Muscle of arm (tissue), 12 donors: Measurements from ENCODE around the gene KLHL11. TPM values are rescaled to one million over a fixed set of nuclear protein-coding genes. Genes with fewer than 3 reads are reported as not detected.

Experiments
- DNase-seq: peaks from one replicate; pipeline ENCODE4 v3.0.0-alpha.2; 2013
- polyA plus RNA-seq, 12 donors: library from polyadenylated mRNA; unstranded; fragments of 120-200 nt; gene quantifications; one replicate each; pipeline ENCODE4 v1.2.1, GENCODE V29; 2013; ENCODE audit not compliant: insufficient read length in 12 of 12

KLHL11 gene
- polyA plus RNA-seq, 12 donors = 4.7 to 8.1 (median 6.3) TPM; not detected in 1

GRCh38 chr17:41811549-41812380 lies 53.5 kb downstream of the KLHL11 start, which contains the start of gene P3H4:
TSS of gene P3H4 (minus strand) at chr17:41811949. CDS start at chr17:41811915, 34 bp downstream.
- peak; percentile 86 for DNase-seq

GRCh38 chr17:41810659-41811548 lies 54.3 kb downstream of the KLHL11 start:
- DNase-seq = no peak

GRCh38 chr17:41806685-41807445 lies 58.4 kb downstream of the KLHL11 start:
- DNase-seq = no peak

Other genes starting within 250 kb of the KLHL11 start
- gene KRT17, start 240.8 kb downstream of the KLHL11 start, polyA plus RNA-seq = 1,000 to 10,000 TPM in 1 of 12 donors, 100 to 1,000 TPM in 2, 1 to 10 TPM in 2, under 1 TPM in 5, not detected in 2; 0.33 to 1,262 (median 2.2) TPM
- gene EIF1, start 176.5 kb downstream of the KLHL11 start, polyA plus RNA-seq = 100 to 1,000 TPM in 11 of 12 donors, not detected in 1; 538 to 938 (median 792) TPM
- gene GAST, start 153.1 kb downstream of the KLHL11 start, polyA plus RNA-seq = not detected
- under 1 TPM in 9 of 12 donors, not detected in 3; 0.03 to 0.23 (median 0.07) TPM for gene HAP1, start 130.8 kb downstream of the KLHL11 start, polyA plus RNA-seq
- gene JUP, start 78.7 kb downstream of the KLHL11 start, polyA plus RNA-seq = 100 to 1,000 TPM in 1 of 12 donors, 10 to 100 TPM in 10, not detected in 1; 22.8 to 204 (median 36.5) TPM
- gene P3H4, start 53.5 kb downstream of the KLHL11 start, polyA plus RNA-seq = 10 to 100 TPM in 11 of 12 donors, not detected in 1; 31.4 to 49.8 (median 35.8) TPM
- gene FKBP10, start 52.4 kb downstream of the KLHL11 start, polyA plus RNA-seq = 100 to 1,000 TPM in 9 of 12 donors, 10 to 100 TPM in 2, not detected in 1; 88.2 to 164 (median 124) TPM
- gene NT5C3B, start 29.2 kb downstream of the KLHL11 start, polyA plus RNA-seq = 10 to 100 TPM in 11 of 12 donors, not detected in 1; 30.4 to 68.2 (median 44.9) TPM
- under 1 TPM in 7 of 12 donors, not detected in 5; 0.12 to 0.48 (median 0.28) TPM for gene KLHL10, start 27.6 kb downstream of the KLHL11 start, polyA plus RNA-seq
- gene ACLY, start 53.5 kb upstream of the KLHL11 start, polyA plus RNA-seq = 10 to 100 TPM in 11 of 12 donors, not detected in 1; 43.2 to 72.6 (median 52.8) TPM
- 1 to 10 TPM in 4 of 12 donors, under 1 TPM in 6, not detected in 2; 0.49 to 1.5 (median 0.82) TPM for gene ODAD4, start 65.2 kb upstream of the KLHL11 start, polyA plus RNA-seq
- gene CNP, start 101.4 kb upstream of the KLHL11 start, polyA plus RNA-seq = 10 to 100 TPM in 11 of 12 donors, not detected in 1; 30.9 to 69.5 (median 42.6) TPM
- 100 to 1,000 TPM in 3 of 12 donors, 10 to 100 TPM in 8, not detected in 1; 57.5 to 126 (median 94.3) TPM for gene DNAJC7, start 152.0 kb upstream of the KLHL11 start, polyA plus RNA-seq
- gene NKIRAS2, start 154.7 kb upstream of the KLHL11 start, polyA plus RNA-seq = 10 to 100 TPM in 11 of 12 donors, not detected in 1; 31.0 to 65.9 (median 39.6) TPM
- 1 to 10 TPM in 6 of 12 donors, under 1 TPM in 4, not detected in 2; 0.72 to 1.8 (median 1.2) TPM for gene C17orf113, start 185.2 kb upstream of the KLHL11 start, polyA plus RNA-seq
- 10 to 100 TPM in 2 of 12 donors, 1 to 10 TPM in 8, not detected in 2; 4.1 to 12.2 (median 6.5) TPM for gene ZNF385C, start 233.1 kb upstream of the KLHL11 start, polyA plus RNA-seq
- 10 to 100 TPM in 1 of 12 donors, 1 to 10 TPM in 10, not detected in 1; 2.3 to 12.1 (median 5.3) TPM for gene DHX58, start 247.3 kb upstream of the KLHL11 start, polyA plus RNA-seq